ENCODE data around the gene CLEC9A. TPM values are rescaled to one million over a fixed set of nuclear protein-coding genes. Genes with fewer than 3 reads are reported as not detected.
A peak's percentile ranks its signal among the peaks of the same experiment; 100 is the strongest.

The CLEC9A gene
- polyA plus RNA-seq, 4 donors = 0.12 to 1.6 TPM; not detected in 2

DNA sequence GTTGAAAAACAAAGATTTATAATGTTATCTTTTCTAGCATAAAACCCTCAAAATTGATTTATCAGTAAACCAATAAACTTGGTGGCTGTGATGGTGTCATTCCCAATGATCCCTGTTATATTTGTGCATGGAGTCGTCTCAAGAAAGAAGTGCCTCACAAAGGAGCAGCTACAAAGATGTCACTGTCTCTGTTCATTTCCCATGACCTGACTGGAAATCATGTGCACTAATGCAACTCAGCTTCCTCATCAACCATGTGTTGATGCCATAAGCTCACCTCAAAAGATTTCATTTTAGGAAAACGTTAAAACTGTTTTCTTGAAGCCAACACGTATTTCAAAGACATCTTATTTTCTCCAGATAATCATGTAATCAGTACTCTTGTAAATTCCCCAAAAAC, 39.5 kb downstream of the CLEC9A start:
- no peaks in the 10 kb centered on the region for H3K4me1 ChIP-seq (ENCODE audit: control insufficient read depth in 3 of 3, insufficient read depth in 2 of 3, low read depth in 1 of 3, low read length in 2 of 3)
- H3K27me3 ChIP-seq (ENCODE audit: control insufficient read depth in 3 of 3, insufficient read depth in 3 of 3, low read length in 3 of 3) = no peaks in the 10 kb centered on the region
- no peaks in the 10 kb centered on the region for H3K9me3 ChIP-seq (ENCODE audit: control insufficient read depth in 2 of 2, insufficient read depth in 1 of 2, low read depth in 1 of 2, low read length in 1 of 2)
- no peak for DNase-seq
- H3K4me3 ChIP-seq (ENCODE audit: low read depth in 1 of 3, low read length in 3 of 3) = no peak overlapping the region
- WGBS, 3 donors = 19 to 31% (median 23%) methylated on average over 3 of the region's 3 CpGs
- H3K36me3 ChIP-seq (ENCODE audit: control insufficient read depth in 3 of 3, insufficient read depth in 2 of 3, low read depth in 1 of 3, low read length in 3 of 3) = no peaks in the 10 kb centered on the region
- no peak for FAIRE-seq
- no peak overlapping the region for H3K27ac ChIP-seq (ENCODE audit: low read depth in 1 of 3, low read length in 2 of 3)

DNA sequence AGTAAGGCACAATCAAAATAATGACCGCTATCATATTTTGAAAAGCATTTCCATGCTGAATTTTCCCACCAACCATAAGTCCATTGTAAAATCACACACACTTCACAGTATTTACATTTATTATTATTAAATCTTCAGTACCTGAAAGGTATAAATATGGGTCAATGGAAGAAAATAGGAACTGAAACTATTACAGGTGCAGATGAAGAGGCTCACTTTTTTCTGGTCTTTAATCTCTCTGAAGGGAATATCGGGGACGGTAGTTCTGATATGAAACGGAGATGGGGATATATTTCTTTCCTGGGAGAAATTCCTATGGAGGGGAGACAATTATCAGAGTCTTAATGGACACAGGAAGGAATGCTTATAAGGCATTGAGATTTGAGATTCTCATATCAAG, 39.9 kb downstream of the CLEC9A start:
- Histone ChIP-seq H3K9me3 (ENCODE audit: control insufficient read depth in 2 of 2, insufficient read depth in 1 of 2, low read depth in 1 of 2, low read length in 1 of 2) (no peaks in the 10 kb centered on the region), H3K27ac (ENCODE audit: low read depth in 1 of 3, low read length in 2 of 3) (no peak overlapping the region), H3K27me3 (ENCODE audit: control insufficient read depth in 3 of 3, insufficient read depth in 3 of 3, low read length in 3 of 3) (no peaks in the 10 kb centered on the region), H3K4me3 (ENCODE audit: low read depth in 1 of 3, low read length in 3 of 3) (no peak overlapping the region), H3K4me1 (ENCODE audit: control insufficient read depth in 3 of 3, insufficient read depth in 2 of 3, low read depth in 1 of 3, low read length in 2 of 3) (no peaks in the 10 kb centered on the region), H3K36me3 (ENCODE audit: control insufficient read depth in 3 of 3, insufficient read depth in 2 of 3, low read depth in 1 of 3, low read length in 3 of 3) (no peaks in the 10 kb centered on the region)
- DNase-seq (no peak), FAIRE-seq (no peak)
- 89 to 96% (median 92%) methylated on average over 4 of the region's 4 CpGs for WGBS, 3 donors

GRCh38 chr12:10072131-10072530, 41.6 kb downstream of the CLEC9A start:
- no peak for DNase-seq
- Histone ChIP-seq H3K27ac (ENCODE audit: low read depth in 1 of 3, low read length in 2 of 3) (no peak overlapping the region), H3K27me3 (ENCODE audit: control insufficient read depth in 3 of 3, insufficient read depth in 3 of 3, low read length in 3 of 3) (no peaks in the 10 kb centered on the region), H3K9me3 (ENCODE audit: control insufficient read depth in 2 of 2, insufficient read depth in 1 of 2, low read depth in 1 of 2, low read length in 1 of 2) (no peaks in the 10 kb centered on the region), H3K36me3 (ENCODE audit: control insufficient read depth in 3 of 3, insufficient read depth in 2 of 3, low read depth in 1 of 3, low read length in 3 of 3) (no peaks in the 10 kb centered on the region), H3K4me1 (ENCODE audit: control insufficient read depth in 3 of 3, insufficient read depth in 2 of 3, low read depth in 1 of 3, low read length in 2 of 3) (no peaks in the 10 kb centered on the region), H3K4me3 (ENCODE audit: low read depth in 1 of 3, low read length in 3 of 3) (no peak overlapping the region)
- no peak for FAIRE-seq
- 80 to 95% (median 90%) methylated on average over 2 of the region's 2 CpGs for WGBS, 3 donors

- Histone ChIP-seq H3K27ac (ENCODE audit: low read depth in 1 of 3, low read length in 2 of 3) (no peak overlapping the region), H3K36me3 (ENCODE audit: control insufficient read depth in 3 of 3, insufficient read depth in 2 of 3, low read depth in 1 of 3, low read length in 3 of 3) (no peaks in the 10 kb centered on the region), H3K4me3 (ENCODE audit: low read depth in 1 of 3, low read length in 3 of 3) (no peak overlapping the region), H3K4me1 (ENCODE audit: control insufficient read depth in 3 of 3, insufficient read depth in 2 of 3, low read depth in 1 of 3, low read length in 2 of 3) (no peaks in the 10 kb centered on the region), H3K9me3 (ENCODE audit: control insufficient read depth in 2 of 2, insufficient read depth in 1 of 2, low read depth in 1 of 2, low read length in 1 of 2) (no peaks in the 10 kb centered on the region), H3K27me3 (ENCODE audit: control insufficient read depth in 3 of 3, insufficient read depth in 3 of 3, low read length in 3 of 3) (no peaks in the 10 kb centered on the region)
- no peak for DNase-seq
- 93 to 97% (median 93%) methylated on average over 5 of the region's 5 CpGs for WGBS, 3 donors
- no peak for FAIRE-seq
Observed at GRCh38 chr12:10073261-10073660, 42.8 kb downstream of the CLEC9A start.

GRCh38 chr12:10075451-10075850, 45.0 kb downstream of the CLEC9A start:
- no peak for FAIRE-seq
- H3K4me3 ChIP-seq (ENCODE audit: low read depth in 1 of 3, low read length in 3 of 3) = no peak overlapping the region
- H3K36me3 ChIP-seq (ENCODE audit: control insufficient read depth in 3 of 3, insufficient read depth in 2 of 3, low read depth in 1 of 3, low read length in 3 of 3) = no peaks in the 10 kb centered on the region
- no peak for DNase-seq
- H3K27me3 ChIP-seq (ENCODE audit: control insufficient read depth in 3 of 3, insufficient read depth in 3 of 3, low read length in 3 of 3) = no peaks in the 10 kb centered on the region
- no peak overlapping the region for H3K27ac ChIP-seq (ENCODE audit: low read depth in 1 of 3, low read length in 2 of 3)
- no peaks in the 10 kb centered on the region for H3K9me3 ChIP-seq (ENCODE audit: control insufficient read depth in 2 of 2, insufficient read depth in 1 of 2, low read depth in 1 of 2, low read length in 1 of 2)
- no peaks in the 10 kb centered on the region for H3K4me1 ChIP-seq (ENCODE audit: control insufficient read depth in 3 of 3, insufficient read depth in 2 of 3, low read depth in 1 of 3, low read length in 2 of 3)

DNA sequence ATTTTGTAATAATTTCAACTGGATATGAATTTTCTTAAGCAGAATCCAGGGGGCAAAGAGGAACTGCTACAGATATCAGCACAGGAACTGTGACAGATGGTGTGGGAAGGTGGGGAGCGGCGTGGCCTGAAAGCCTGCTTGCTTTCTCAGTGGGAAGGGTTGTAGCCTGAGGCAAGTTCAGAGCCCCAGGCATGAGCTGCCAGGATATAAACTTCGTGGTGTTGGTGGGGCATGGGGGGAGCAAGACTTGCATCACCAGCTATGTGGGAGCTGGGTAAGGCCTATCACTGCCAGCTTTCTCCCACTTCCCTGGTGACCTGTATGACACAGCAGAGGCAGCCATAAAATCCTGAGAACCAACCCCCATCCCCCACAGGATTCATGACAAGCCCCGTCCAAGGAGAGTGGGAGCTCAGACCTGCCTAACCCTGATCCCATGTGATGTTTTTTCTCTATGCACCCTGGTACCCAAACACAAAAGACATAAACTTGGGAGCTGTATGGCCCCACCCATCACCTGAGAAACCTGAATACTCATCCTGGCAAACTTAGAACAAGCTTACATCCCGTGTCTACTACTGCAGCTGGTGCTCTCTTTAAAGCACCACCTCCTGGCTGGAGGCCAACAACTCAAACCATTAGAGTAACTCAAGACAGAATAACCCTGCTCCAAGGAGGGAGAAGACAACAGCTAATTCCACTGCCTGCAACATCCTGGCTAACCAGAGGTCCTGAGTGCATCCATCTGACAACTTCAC, 51.8 kb downstream of the CLEC9A start:
- no peak for FAIRE-seq
- no peak overlapping the region for H3K4me3 ChIP-seq (ENCODE audit: low read depth in 1 of 3, low read length in 3 of 3)
- no peak for DNase-seq

GRCh38 chr12:10084733-10085132, 54.3 kb downstream of the CLEC9A start:
- H3K4me3 ChIP-seq (ENCODE audit: low read depth in 1 of 3, low read length in 3 of 3) = no peak overlapping the region
- no peaks in the 10 kb centered on the region for H3K36me3 ChIP-seq (ENCODE audit: control insufficient read depth in 3 of 3, insufficient read depth in 2 of 3, low read depth in 1 of 3, low read length in 3 of 3)
- H3K9me3 ChIP-seq (ENCODE audit: control insufficient read depth in 2 of 2, insufficient read depth in 1 of 2, low read depth in 1 of 2, low read length in 1 of 2) = peaks cover 0 to 12% of the 10 kb centered on the region in 2 donors
- H3K27ac ChIP-seq (ENCODE audit: low read depth in 1 of 3, low read length in 2 of 3) = no peak overlapping the region
- FAIRE-seq = no peak
- no peaks in the 10 kb centered on the region for H3K27me3 ChIP-seq (ENCODE audit: control insufficient read depth in 3 of 3, insufficient read depth in 3 of 3, low read length in 3 of 3)
- no peaks in the 10 kb centered on the region for H3K4me1 ChIP-seq (ENCODE audit: control insufficient read depth in 3 of 3, insufficient read depth in 2 of 3, low read depth in 1 of 3, low read length in 2 of 3)
- 81 to 90% (median 88%) methylated on average over 6 of the region's 6 CpGs for WGBS, 3 donors
- no peak for DNase-seq

More for the DNA sequence above, 51.8 kb downstream of the CLEC9A start:
- Histone ChIP-seq H3K36me3 (ENCODE audit: control insufficient read depth in 3 of 3, insufficient read depth in 2 of 3, low read depth in 1 of 3, low read length in 3 of 3) (no peaks in the 10 kb centered on the region), H3K27ac (ENCODE audit: low read depth in 1 of 3, low read length in 2 of 3) (no peak overlapping the region), H3K9me3 (ENCODE audit: control insufficient read depth in 2 of 2, insufficient read depth in 1 of 2, low read depth in 1 of 2, low read length in 1 of 2) (peaks cover 0 to 12% of the 10 kb centered on the region in 2 donors), H3K27me3 (ENCODE audit: control insufficient read depth in 3 of 3, insufficient read depth in 3 of 3, low read length in 3 of 3) (no peaks in the 10 kb centered on the region), H3K4me1 (ENCODE audit: control insufficient read depth in 3 of 3, insufficient read depth in 2 of 3, low read depth in 1 of 3, low read length in 2 of 3) (no peaks in the 10 kb centered on the region)
- WGBS, 3 donors = 51 to 70% (median 59%) methylated on average over 5 of the region's 5 CpGs

GRCh38 chr12:10086387-10086786, 55.9 kb downstream of the CLEC9A start:
- peak; percentile 23 for FAIRE-seq
- no peak for DNase-seq
- H3K27me3 ChIP-seq (ENCODE audit: control insufficient read depth in 3 of 3, insufficient read depth in 3 of 3, low read length in 3 of 3) = no peaks in the 10 kb centered on the region
- no peak overlapping the region for H3K27ac ChIP-seq (ENCODE audit: low read depth in 1 of 3, low read length in 2 of 3)
- no peak overlapping the region for H3K4me3 ChIP-seq (ENCODE audit: low read depth in 1 of 3, low read length in 3 of 3)
- no peaks in the 10 kb centered on the region for H3K36me3 ChIP-seq (ENCODE audit: control insufficient read depth in 3 of 3, insufficient read depth in 2 of 3, low read depth in 1 of 3, low read length in 3 of 3)
- 24 to 74% (median 47%) methylated on average over 3 of the region's 3 CpGs for WGBS, 3 donors
- no peaks in the 10 kb centered on the region for H3K4me1 ChIP-seq (ENCODE audit: control insufficient read depth in 3 of 3, insufficient read depth in 2 of 3, low read depth in 1 of 3, low read length in 2 of 3)
- peaks cover 0 to 12% of the 10 kb centered on the region in 2 donors for H3K9me3 ChIP-seq (ENCODE audit: control insufficient read depth in 2 of 2, insufficient read depth in 1 of 2, low read depth in 1 of 2, low read length in 1 of 2)

- no peaks in the 10 kb centered on the region for H3K27me3 ChIP-seq (ENCODE audit: control insufficient read depth in 3 of 3, insufficient read depth in 3 of 3, low read length in 3 of 3)
- DNase-seq (no peak), FAIRE-seq (peak; percentile 74)
- H3K27ac ChIP-seq (ENCODE audit: low read depth in 1 of 3, low read length in 2 of 3) = no peak overlapping the region
- no peaks in the 10 kb centered on the region for H3K36me3 ChIP-seq (ENCODE audit: control insufficient read depth in 3 of 3, insufficient read depth in 2 of 3, low read depth in 1 of 3, low read length in 3 of 3)
- no peaks in the 10 kb centered on the region for H3K4me1 ChIP-seq (ENCODE audit: control insufficient read depth in 3 of 3, insufficient read depth in 2 of 3, low read depth in 1 of 3, low read length in 2 of 3)
- H3K9me3 ChIP-seq (ENCODE audit: control insufficient read depth in 2 of 2, insufficient read depth in 1 of 2, low read depth in 1 of 2, low read length in 1 of 2) = peaks cover 0 to 8% of the 10 kb centered on the region in 2 donors
- H3K4me3 ChIP-seq (ENCODE audit: low read depth in 1 of 3, low read length in 3 of 3) = no peak overlapping the region
Observed at GRCh38 chr12:10088031-10088430, 57.5 kb downstream of the CLEC9A start.

All from small intestine (tissue), 7 donors.